Activated naive CD4-positive, alpha-beta T cell treated with anti-CD3 and anti-CD28 coated beads for 36 hours (primary cell): ENCODE results near the gene ZNF608. TPM values are rescaled to one million over a fixed set of nuclear protein-coding genes. Genes with fewer than 3 reads are reported as not detected.

Source experiments
- CTCF ChIA-PET: fragments of 350-600 bp; sonication (Branson Sonifier 250); formaldehyde crosslinking; loops from one replicate; lab custom pipeline; 2021; ENCODE audit warnings: antibody characterized with exemption; lab: Charles Lee
- DNase-seq: peaks from one replicate; pipeline ENCODE4 v3.0.0-alpha.2; 2020
- H3K27ac Mint-ChIP-seq: one replicate; pipeline ENCODE4 v1.8.0; 2021; ENCODE audit warnings: mild to moderate bottlenecking, mixed read lengths
- H3K27me3 Mint-ChIP-seq: one replicate; pipeline ENCODE4 v1.8.0; 2021; ENCODE audit warnings: low read depth, mixed read lengths
- H3K36me3 Mint-ChIP-seq: one replicate; pipeline ENCODE4 v1.8.0; 2021; ENCODE audit warnings: low read depth, mixed read lengths
- H3K4me1 Mint-ChIP-seq: one replicate; pipeline ENCODE4 v1.8.0; 2021; ENCODE audit warnings: low read depth, mixed read lengths
- H3K4me3 Mint-ChIP-seq: one replicate; pipeline ENCODE4 v1.8.0; 2021; ENCODE audit warnings: mild to moderate bottlenecking, moderate library complexity, mixed read lengths
- H3K9me3 Mint-ChIP-seq: one replicate; pipeline ENCODE4 v1.8.0; 2021; ENCODE audit warnings: mixed read lengths
- intact Hi-C: fragments of 100-400 bp; cut with micrococcal nuclease; formaldehyde crosslinking; loops from one replicate; pipeline ENCODE4 v1.15.1; 2023
- total RNA-seq, 2 experiments: library from RNA; stranded (reverse); gene quantifications; one replicate each; pipeline ENCODE4 v1.2.3, GENCODE V29; 2021

Gene ZNF608
- total RNA-seq, 2 experiments from 2014 or later, result not detected

- DNase-seq, result no peak
- CTCF ChIA-PET, result interaction anchor here (0.6 kb wide), 2 partner anchors 615 to 924 kb away, joined by 3 read pairs; no protein-coding TSS in a partner anchor
- intact Hi-C loops, result no loop called here
- H3K27me3 Mint-ChIP-seq, result peaks cover 8% of the 10 kb centered on the region
- no peak overlapping the region for H3K4me3 Mint-ChIP-seq
- no peaks in the 10 kb centered on the region for H3K36me3 Mint-ChIP-seq
- H3K9me3 Mint-ChIP-seq, result no peaks in the 10 kb centered on the region
- H3K27ac Mint-ChIP-seq, result no peak overlapping the region
- no peaks in the 10 kb centered on the region for H3K4me1 Mint-ChIP-seq
Observed at GRCh38 chr5:124773315-124774311, 27.2 kb upstream of the ZNF608 start.

GRCh38 chr5:124772457-124773200 lies 26.2 kb upstream of the ZNF608 start:
- no peak overlapping the region for H3K4me3 Mint-ChIP-seq
- CTCF ChIA-PET, result no interaction called here
- H3K4me1 Mint-ChIP-seq, result no peaks in the 10 kb centered on the region
- H3K27me3 Mint-ChIP-seq, result peaks cover 8% of the 10 kb centered on the region
- H3K9me3 Mint-ChIP-seq, result no peaks in the 10 kb centered on the region
- DNase-seq, result no peak
- no peaks in the 10 kb centered on the region for H3K36me3 Mint-ChIP-seq
- intact Hi-C loops, result no loop called here
- no peak overlapping the region for H3K27ac Mint-ChIP-seq

DNA sequence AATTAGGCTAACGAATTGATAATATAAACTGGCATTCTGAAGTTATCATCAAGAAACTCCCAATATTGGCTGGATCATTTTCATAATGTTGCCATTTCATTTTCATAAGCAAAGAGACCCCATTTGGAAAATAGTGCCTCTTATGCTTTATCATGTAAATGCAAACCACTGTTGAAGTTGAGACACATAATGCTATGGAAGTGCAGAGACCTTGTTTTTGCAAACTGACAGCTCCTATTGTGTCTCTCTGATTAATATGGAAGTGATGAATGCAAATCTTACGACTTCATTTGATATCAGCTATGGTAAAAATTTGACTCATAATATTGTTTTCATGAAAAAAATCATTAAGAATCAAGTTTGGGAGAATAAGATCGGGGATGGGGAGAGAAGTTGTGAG lies 25.3 kb upstream of the ZNF608 start:
- Mint-ChIP-seq H3K4me1 (no peaks in the 10 kb centered on the region), H3K27me3 (peaks cover 8% of the 10 kb centered on the region), H3K9me3 (peaks cover 1% of the 10 kb centered on the region), H3K36me3 (no peaks in the 10 kb centered on the region), H3K4me3 (no peak overlapping the region), H3K27ac (no peak overlapping the region)
- intact Hi-C loops, result no loop called here
- CTCF ChIA-PET, result no interaction called here
- no peak for DNase-seq

GRCh38 chr5:124764992-124765611 lies 18.7 kb upstream of the ZNF608 start:
- Mint-ChIP-seq H3K27ac (no peak overlapping the region), H3K27me3 (peaks cover 4% of the 10 kb centered on the region)

DNA sequence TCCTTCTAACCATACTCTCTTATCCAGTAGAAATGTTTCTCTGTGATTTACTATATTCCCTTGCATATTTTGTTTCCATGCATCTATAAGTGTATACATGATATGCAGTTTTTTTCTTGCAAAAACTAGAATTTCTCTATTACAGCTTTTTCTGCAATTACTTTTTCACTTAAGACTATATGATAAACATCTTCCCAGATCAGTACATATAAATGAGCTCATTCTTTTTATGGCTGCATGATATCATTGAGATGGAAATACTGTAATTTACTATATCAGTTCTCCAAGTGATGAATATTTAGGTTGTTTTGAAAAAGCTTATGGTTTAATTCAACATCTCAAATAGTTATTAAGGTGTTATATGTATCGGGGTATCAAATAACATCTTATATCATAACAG lies 18.1 kb upstream of the ZNF608 start:
- H3K9me3 Mint-ChIP-seq, result peaks cover 3% of the 10 kb centered on the region
- H3K27me3 Mint-ChIP-seq, result no peaks in the 10 kb centered on the region
- intact Hi-C loops, result no loop called here
- no peak overlapping the region for H3K4me3 Mint-ChIP-seq
- no peak overlapping the region for H3K27ac Mint-ChIP-seq
- no peak for DNase-seq
- no peaks in the 10 kb centered on the region for H3K4me1 Mint-ChIP-seq
- CTCF ChIA-PET, result no interaction called here
- H3K36me3 Mint-ChIP-seq, result no peaks in the 10 kb centered on the region

More at GRCh38 chr5:124764992-124765611, 18.7 kb upstream of the ZNF608 start:
- intact Hi-C loops, result no loop called here
- H3K9me3 Mint-ChIP-seq, result peaks cover 3% of the 10 kb centered on the region
- no peaks in the 10 kb centered on the region for H3K36me3 Mint-ChIP-seq
- no peak for DNase-seq
- H3K4me3 Mint-ChIP-seq, result no peak overlapping the region
- no peaks in the 10 kb centered on the region for H3K4me1 Mint-ChIP-seq
- CTCF ChIA-PET, result no interaction called here

DNA sequence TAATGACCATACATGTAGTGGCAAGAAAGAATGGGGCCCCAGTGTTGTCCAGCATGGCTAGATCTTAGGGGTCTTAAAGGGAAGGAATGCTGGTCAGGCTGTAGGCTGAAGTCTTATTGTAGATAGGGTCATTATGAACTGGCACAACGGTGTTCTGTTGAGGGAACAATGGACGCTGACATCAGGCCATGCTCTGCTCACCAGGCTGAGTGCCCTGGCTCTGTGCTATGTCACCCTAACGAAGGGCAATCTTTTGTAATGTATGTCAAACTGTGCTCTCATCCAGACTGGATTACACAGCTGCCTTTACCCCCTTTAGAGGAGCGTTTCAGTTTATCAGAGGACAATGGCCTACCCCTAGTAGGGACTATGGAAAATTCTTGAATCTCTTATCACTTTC lies 14.6 kb upstream of the ZNF608 start:
- intact Hi-C loops, result no loop called here
- CTCF ChIA-PET, result no interaction called here
- Mint-ChIP-seq H3K36me3 (no peaks in the 10 kb centered on the region), H3K27ac (no peak overlapping the region), H3K9me3 (no peaks in the 10 kb centered on the region), H3K4me1 (no peaks in the 10 kb centered on the region), H3K4me3 (no peak overlapping the region), H3K27me3 (no peaks in the 10 kb centered on the region)
- no peak for DNase-seq

GRCh38 chr5:124760608-124761007 lies 14.2 kb upstream of the ZNF608 start:
- intact Hi-C loops, result no loop called here
- Mint-ChIP-seq H3K27ac (no peak overlapping the region), H3K9me3 (no peaks in the 10 kb centered on the region), H3K4me1 (no peaks in the 10 kb centered on the region), H3K27me3 (no peaks in the 10 kb centered on the region), H3K36me3 (no peaks in the 10 kb centered on the region), H3K4me3 (no peak overlapping the region)
- CTCF ChIA-PET, result no interaction called here
- no peak for DNase-seq

DNA sequence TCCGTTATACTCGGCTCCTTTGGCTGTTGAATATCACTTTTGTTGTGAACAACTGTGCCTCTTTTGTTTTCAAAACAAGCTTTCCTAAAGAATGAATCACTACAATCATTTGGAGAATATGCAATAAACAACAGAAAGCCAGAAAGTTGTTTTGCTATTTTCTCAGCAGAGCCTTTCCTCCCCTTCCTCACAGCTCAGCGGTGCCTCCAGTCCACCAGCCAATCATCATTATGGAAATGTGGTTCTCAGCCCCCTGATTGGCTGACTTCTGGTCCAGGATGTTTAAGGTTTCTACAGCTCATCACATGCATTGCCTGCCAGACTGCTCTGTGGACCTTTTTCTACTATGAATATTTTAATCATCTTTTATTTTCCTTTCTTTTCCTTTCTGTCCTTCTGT lies 9.1 kb upstream of the ZNF608 start:
- no peak for DNase-seq
- intact Hi-C loops, result no loop called here
- H3K9me3 Mint-ChIP-seq, result no peaks in the 10 kb centered on the region
- H3K36me3 Mint-ChIP-seq, result no peaks in the 10 kb centered on the region
- peaks cover 16% of the 10 kb centered on the region for H3K27me3 Mint-ChIP-seq
- no peaks in the 10 kb centered on the region for H3K4me1 Mint-ChIP-seq
- no peak overlapping the region for H3K27ac Mint-ChIP-seq
- H3K4me3 Mint-ChIP-seq, result no peak overlapping the region
- CTCF ChIA-PET, result no interaction called here

DNA sequence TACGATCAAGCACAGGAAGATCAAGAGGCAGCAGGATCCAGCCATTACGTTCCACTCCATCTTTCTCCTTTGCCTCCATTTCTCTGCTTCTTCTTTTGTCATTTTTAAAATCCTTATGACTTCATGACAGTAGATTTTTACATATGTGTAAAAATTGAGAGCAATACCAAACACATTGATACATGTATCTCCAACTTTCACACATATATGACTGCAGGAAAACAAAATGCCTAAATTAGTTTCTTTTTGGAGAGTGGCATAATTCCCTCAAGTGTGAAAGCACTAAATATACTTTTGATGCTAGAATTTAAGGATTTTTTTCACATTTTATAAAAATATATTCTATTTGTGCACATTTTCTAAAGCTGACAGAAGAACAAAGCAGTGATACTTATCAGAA lies 8.6 kb upstream of the ZNF608 start:
- CTCF ChIA-PET, result no interaction called here
- Mint-ChIP-seq H3K27me3 (peaks cover 17% of the 10 kb centered on the region), H3K27ac (no peak overlapping the region), H3K4me1 (no peaks in the 10 kb centered on the region), H3K9me3 (no peaks in the 10 kb centered on the region), H3K4me3 (no peak overlapping the region), H3K36me3 (no peaks in the 10 kb centered on the region)
- intact Hi-C loops, result no loop called here
- no peak for DNase-seq

DNA sequence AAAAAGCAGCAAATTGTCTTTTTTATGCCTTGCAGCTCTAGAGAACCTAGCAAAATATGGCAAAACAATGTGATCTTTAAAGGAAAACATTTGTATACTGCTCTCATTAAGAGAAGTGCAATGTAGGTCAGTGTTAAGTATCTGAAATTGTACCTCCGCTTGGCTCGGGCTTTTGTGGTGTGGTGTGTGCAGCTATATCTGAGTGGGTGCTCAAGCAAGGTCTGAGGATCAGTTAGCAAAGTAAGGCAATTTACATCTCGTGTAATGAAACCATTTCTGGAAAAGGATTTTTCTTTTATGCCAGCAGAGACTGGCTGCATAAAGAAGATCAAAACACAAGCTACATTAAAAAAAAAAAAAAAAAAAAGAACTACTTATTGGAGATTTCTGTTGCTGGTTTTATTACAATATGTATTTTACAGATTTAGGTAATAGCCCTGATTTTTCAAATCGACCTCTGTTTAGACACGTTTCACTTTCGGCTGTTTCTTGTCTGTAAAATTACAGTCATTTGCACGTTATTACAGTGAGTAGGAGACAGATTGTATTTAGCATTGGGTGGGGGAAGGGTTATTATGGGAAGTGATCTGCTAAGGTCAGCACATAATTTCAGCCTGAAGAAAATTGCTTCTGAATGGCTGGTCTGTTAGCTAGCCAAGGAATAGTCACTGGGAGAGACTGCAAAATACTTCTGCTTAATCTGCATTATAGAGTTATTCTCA lies 7.9 kb upstream of the ZNF608 start:
- H3K9me3 Mint-ChIP-seq, result no peaks in the 10 kb centered on the region
- H3K27me3 Mint-ChIP-seq, result peaks cover 20% of the 10 kb centered on the region
- no peak overlapping the region for H3K4me3 Mint-ChIP-seq
- H3K4me1 Mint-ChIP-seq, result no peaks in the 10 kb centered on the region
- H3K27ac Mint-ChIP-seq, result no peak overlapping the region
- CTCF ChIA-PET, result no interaction called here
- no peaks in the 10 kb centered on the region for H3K36me3 Mint-ChIP-seq
- intact Hi-C loops, result no loop called here
- no peak for DNase-seq

DNA sequence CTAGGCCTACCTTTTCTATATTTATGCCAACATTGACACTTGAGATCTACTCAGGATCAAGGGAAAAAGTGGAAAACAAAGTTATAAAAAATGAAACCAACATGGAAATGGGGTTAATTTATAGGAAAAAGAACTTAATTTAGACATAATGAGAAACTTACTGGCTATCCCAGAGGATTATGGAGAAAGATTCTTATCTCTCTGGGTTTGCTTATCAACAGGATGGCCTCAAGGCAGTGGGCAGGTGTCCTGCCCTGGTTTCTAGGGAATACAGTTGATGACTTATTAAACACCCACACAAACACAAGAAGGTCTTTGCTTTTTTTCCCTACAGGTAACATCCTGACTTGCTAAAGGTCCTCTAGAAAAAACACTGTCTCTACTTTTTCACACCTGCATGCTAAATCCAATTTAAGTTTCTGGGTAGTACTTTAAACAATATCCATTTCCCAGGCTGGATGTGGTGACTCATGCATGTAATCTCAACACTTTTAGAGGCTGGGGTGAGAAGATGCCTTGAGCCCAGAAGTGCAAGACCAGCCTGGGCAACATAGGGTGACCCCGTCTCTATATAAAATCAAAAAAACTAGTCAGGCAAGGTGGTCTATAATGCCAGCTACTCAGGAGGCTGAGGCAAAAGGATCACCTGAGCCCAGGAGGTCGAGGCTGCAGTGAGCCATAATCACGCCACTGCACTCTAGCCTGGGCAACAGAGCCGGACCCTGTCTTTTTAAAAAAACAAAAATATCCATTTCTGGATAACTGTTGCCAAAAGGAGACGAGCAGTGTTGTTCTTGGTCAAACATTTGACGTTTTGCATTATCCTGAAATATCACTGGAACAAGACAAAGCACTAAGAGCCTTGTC lies 6.6 kb upstream of the ZNF608 start:
- intact Hi-C loops, result no loop called here
- CTCF ChIA-PET, result no interaction called here
- H3K36me3 Mint-ChIP-seq, result no peaks in the 10 kb centered on the region
- H3K4me3 Mint-ChIP-seq, result no peak overlapping the region
- no peak for DNase-seq
- peaks cover 6% of the 10 kb centered on the region for H3K4me1 Mint-ChIP-seq
- peaks cover 31% of the 10 kb centered on the region for H3K27me3 Mint-ChIP-seq
- H3K27ac Mint-ChIP-seq, result no peak overlapping the region
- no peaks in the 10 kb centered on the region for H3K9me3 Mint-ChIP-seq
